IPS-20b (cell line): Measurements from ENCODE around the gene ANTXR2.

ENCODE experiments used
- H3K27ac ChIP-seq: one replicate; pipeline ENCODE4 v1.5.1; 2013; ENCODE audit warnings: low read length
- H3K27me3 ChIP-seq: 2 replicates; pipeline ENCODE4 v1.6.1; 2013; ENCODE audit warnings: mild to moderate bottlenecking, low read length, inconsistent platforms; ENCODE audit not compliant: insufficient read depth
- H3K36me3 ChIP-seq: 2 replicates; pipeline ENCODE4 v1.6.1; 2013; ENCODE audit warnings: low read depth, mild to moderate bottlenecking, inconsistent platforms, low read length, moderate library complexity; ENCODE audit not compliant: insufficient read depth
- H3K4me1 ChIP-seq: 2 replicates; pipeline ENCODE4 v1.6.1; 2013; ENCODE audit warnings: mild to moderate bottlenecking, control low read depth, inconsistent platforms, low read length, moderate library complexity; ENCODE audit not compliant: insufficient read depth
- H3K4me3 ChIP-seq: 2 replicates; pipeline ENCODE4 v1.5.1; 2013; ENCODE audit warnings: mild to moderate bottlenecking, low read length, inconsistent platforms
- H3K9ac ChIP-seq: 2 replicates; pipeline ENCODE4 v1.6.1; 2013; ENCODE audit warnings: low read depth, mild to moderate bottlenecking, inconsistent platforms, low read length, moderate library complexity
- H3K9me3 ChIP-seq: 2 replicates; pipeline ENCODE4 v1.6.1; 2013; ENCODE audit warnings: mild to moderate bottlenecking, low read depth, low read length, inconsistent platforms; ENCODE audit not compliant: insufficient read depth

The ANTXR2 gene

DNA sequence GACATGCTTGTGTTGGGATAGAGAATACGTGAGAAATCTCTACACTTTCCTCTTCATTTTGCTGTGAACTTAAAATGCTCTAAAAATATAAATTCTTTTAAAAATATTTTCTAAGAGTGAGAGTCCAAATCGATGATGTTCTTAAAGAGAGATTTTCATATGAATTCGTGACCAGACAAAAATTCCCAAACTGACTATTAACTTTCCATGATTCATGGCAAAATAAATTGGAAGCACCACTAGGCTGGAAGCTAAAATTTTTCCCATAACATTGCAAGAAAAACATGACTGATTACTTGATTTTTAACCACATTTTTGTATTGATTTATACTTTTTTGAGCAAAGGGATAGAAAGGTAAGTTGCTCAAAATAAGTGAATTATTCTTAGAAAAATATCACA, 201.1 kb downstream of the ANTXR2 start:
- H3K27me3 ChIP-seq = no peaks in the 10 kb centered on the region
- no peak overlapping the region for H3K4me3 ChIP-seq
- no peak overlapping the region for H3K9ac ChIP-seq
- no peaks in the 10 kb centered on the region for H3K9me3 ChIP-seq
- H3K27ac ChIP-seq = no peak overlapping the region
- H3K36me3 ChIP-seq = no peaks in the 10 kb centered on the region
- no peaks in the 10 kb centered on the region for H3K4me1 ChIP-seq

DNA sequence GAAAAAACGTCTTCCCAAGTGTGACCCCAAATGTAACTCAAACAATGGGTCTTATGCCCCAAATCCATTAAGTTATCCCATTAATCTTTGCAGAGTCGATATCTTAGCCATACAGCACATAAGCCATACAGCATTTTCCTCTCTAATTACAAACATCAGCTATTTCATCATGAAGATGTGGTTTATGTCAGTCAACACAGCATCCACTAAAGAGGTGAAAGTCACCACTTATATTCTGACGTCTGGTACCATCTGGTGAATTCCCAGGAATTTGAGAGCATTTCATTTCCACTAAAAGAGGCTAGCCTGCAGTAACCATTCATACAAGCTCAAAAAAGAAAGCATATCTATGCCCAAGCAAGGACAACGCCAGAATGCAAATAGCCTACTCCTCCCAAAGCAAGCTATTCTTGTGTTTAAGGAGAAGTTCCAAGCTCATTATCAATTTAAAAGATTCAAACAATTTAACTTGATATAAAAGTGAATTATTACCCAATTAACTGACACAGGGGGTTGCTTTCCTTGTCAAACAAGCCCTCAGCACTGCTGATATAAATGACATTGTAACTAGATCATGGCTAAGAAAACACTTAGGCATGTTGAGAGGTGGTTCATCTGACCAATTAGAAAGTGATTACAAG, 203.3 kb downstream of the ANTXR2 start:
- H3K9ac ChIP-seq = no peak overlapping the region
- no peaks in the 10 kb centered on the region for H3K9me3 ChIP-seq
- H3K4me3 ChIP-seq = no peak overlapping the region
- H3K27me3 ChIP-seq = no peaks in the 10 kb centered on the region
- no peaks in the 10 kb centered on the region for H3K4me1 ChIP-seq
- H3K27ac ChIP-seq = no peak overlapping the region
- H3K36me3 ChIP-seq = no peaks in the 10 kb centered on the region

DNA sequence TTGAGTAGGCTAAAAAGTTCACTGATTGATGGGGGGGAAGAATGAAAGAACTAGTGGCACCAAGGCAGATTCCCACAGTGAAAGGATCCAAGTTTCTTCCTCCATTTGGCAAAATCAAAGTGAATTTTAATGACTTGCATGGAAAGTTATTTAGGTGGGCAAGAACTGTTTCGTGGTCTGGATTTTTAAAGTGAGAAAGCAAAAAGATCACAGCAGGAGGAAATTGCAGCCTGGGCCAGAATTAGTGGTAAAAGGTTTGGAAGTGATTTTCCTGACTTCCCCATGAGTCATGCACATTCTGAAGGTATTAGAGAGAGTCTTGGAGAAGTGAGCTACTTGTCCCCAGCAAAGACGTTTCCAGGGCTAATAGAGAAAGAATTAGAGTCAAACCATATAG, 207.8 kb downstream of the ANTXR2 start:
- Histone ChIP-seq H3K36me3 (no peaks in the 10 kb centered on the region), H3K27ac (no peak overlapping the region), H3K4me3 (no peak overlapping the region), H3K9ac (no peak overlapping the region), H3K9me3 (no peaks in the 10 kb centered on the region), H3K4me1 (no peaks in the 10 kb centered on the region), H3K27me3 (no peaks in the 10 kb centered on the region)

DNA sequence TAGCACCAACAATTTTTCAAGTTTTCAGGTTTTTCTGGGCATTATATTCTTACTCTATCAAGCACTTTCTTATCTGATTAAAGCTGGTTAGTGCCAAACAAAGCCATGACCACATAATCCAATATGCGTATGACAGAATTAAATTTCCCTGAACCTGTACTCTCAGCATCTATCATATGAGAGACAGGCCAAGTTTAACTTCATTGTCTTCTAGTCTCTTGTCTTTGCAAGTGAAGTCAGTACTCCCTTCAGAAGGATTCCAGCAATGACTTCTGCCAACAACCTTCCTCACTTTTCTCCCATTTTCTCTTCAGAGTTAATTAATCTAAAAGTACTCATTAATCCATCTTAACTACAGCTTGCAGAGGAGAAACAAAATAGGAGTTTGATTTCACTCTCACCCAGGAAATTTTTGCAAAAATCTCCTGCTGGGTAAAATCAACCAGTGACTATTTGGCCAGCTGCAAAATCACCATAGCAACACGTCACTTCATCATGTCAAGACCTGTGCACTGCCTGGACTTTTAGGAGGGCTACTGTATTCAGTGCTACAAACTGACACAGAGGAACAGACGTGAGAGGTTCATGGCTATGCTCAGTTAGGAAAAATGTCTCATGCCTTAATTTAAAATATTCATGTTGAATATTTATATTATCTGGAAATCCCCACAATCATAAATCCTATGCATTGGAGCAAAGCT, 208.4 kb downstream of the ANTXR2 start:
- H3K4me3 ChIP-seq = no peak overlapping the region
- no peaks in the 10 kb centered on the region for H3K36me3 ChIP-seq
- H3K4me1 ChIP-seq = no peaks in the 10 kb centered on the region
- no peaks in the 10 kb centered on the region for H3K27me3 ChIP-seq
- no peaks in the 10 kb centered on the region for H3K9me3 ChIP-seq
- H3K9ac ChIP-seq = no peak overlapping the region
- H3K27ac ChIP-seq = no peak overlapping the region

DNA sequence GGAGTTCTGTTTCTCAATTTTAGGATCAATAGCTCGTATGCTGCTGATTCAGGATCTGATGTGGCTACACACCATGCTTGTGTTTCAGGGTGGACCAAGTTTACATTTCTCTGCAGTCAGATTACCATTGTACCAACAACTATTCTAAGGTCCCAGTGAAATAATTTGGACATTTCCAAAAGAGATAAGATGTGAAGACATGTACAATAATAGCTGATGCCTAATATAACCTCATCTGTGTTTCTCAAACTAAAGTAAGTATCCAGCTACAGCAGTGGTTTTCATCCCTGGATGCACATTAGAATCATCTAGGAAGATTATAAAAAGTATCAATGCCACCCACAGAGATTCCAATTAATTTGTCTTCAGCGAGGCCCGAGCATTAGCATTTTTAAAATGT, 209.7 kb downstream of the ANTXR2 start:
- H3K27ac ChIP-seq = no peak overlapping the region
- no peak overlapping the region for H3K4me3 ChIP-seq
- no peaks in the 10 kb centered on the region for H3K9me3 ChIP-seq
- H3K9ac ChIP-seq = no peak overlapping the region
- H3K4me1 ChIP-seq = no peaks in the 10 kb centered on the region
- H3K27me3 ChIP-seq = no peaks in the 10 kb centered on the region
- H3K36me3 ChIP-seq = no peaks in the 10 kb centered on the region

DNA sequence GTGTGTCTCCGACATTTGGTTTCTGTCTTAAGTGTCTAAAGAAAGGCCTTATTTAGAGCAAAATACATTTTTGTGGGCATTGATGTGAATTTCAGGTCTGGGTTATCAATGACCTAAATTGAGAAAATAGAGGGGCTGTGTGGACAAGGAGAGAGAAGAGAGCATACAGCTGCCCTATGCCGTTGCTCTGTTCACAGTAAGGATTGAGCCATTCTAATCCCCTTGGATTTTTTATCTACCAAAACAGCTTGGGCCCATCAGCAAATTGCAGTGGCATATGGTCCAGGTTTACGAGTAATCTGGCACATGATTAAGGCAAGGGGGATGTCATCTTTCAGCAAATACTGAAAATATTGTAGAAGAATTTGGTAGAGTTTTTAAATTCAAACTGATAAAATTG, 210.2 kb downstream of the ANTXR2 start:
- no peaks in the 10 kb centered on the region for H3K9me3 ChIP-seq
- H3K4me3 ChIP-seq = no peak overlapping the region
- H3K27me3 ChIP-seq = no peaks in the 10 kb centered on the region
- no peak overlapping the region for H3K27ac ChIP-seq
- no peaks in the 10 kb centered on the region for H3K4me1 ChIP-seq
- no peak overlapping the region for H3K9ac ChIP-seq
- H3K36me3 ChIP-seq = no peaks in the 10 kb centered on the region

DNA sequence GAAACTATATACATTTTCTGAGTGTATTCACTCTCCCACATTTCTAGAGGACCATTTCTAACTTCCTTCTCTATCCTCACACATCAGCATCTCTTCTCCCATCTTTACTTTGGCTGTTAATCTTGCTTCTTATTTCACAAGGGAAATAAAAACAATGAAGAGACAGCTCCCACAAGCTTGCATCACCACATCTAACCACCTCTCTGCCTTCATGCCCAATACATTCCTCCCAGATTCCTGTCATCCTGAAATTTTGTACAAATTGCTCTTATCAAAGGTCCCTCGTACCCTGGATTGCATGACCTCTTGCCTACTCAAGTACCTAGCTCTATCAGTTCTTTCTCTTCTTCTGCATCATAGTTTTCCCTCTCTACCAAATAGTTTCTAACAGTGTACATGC, 215.2 kb downstream of the ANTXR2 start:
- Histone ChIP-seq H3K4me3 (no peak overlapping the region), H3K9ac (no peak overlapping the region), H3K27me3 (no peaks in the 10 kb centered on the region), H3K9me3 (no peaks in the 10 kb centered on the region), H3K36me3 (no peaks in the 10 kb centered on the region), H3K4me1 (no peaks in the 10 kb centered on the region), H3K27ac (no peak overlapping the region)

DNA sequence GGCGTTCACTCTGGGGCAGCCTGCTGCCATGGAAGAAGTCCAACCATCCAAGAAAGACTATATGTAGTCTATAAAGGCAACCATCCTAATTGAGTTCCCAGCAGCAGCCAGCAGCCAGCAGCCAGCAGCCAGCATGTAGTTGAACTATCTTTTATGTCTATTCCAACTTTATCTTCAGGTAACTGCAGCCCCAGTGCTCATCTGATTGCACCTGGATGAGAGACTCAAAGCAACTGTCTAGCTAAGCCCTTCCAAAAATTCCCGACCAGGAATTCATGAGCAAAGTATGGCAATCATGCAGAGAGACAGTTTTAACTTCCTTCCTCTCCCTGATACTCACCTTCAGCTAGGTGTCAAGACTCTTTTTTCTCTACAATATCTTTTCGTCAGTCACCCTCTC, 216.8 kb downstream of the ANTXR2 start:
- Histone ChIP-seq H3K4me3 (no peak overlapping the region), H3K27ac (no peak overlapping the region), H3K9me3 (no peaks in the 10 kb centered on the region), H3K27me3 (no peaks in the 10 kb centered on the region), H3K36me3 (no peaks in the 10 kb centered on the region), H3K9ac (no peak overlapping the region), H3K4me1 (no peaks in the 10 kb centered on the region; the same call in 1 of the 2 replicates)

DNA sequence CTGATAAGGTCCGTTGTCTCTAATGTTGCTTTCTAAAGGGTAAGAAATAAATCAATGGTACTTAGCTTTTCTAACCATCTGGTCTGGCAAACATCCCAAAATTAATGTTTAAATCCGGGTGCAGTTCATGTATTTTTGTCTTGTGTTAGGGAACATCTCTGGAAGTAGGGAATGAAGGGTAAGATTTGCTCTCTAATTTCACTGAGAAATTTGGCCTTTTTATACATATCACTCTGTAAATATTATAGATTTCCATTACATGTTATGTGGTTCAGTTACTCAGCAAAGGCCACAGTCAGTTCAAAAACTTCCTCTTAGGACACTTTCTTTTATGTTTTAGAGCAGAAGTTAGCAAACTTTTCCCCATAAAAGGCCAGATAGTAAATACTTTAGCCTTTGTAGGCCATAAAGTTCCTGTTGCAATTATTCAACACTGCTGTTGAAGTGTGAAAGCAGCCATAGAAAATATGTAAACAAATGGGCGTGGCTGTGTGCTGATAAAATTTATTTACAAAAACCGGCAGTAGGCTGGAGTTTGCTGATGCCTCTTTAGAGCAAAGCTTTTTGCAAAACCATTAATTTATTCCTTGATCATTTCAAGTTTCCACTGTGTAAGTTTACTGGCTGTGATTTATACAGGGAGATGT, 218.1 kb downstream of the ANTXR2 start:
- no peaks in the 10 kb centered on the region for H3K36me3 ChIP-seq
- no peaks in the 10 kb centered on the region; the same call in 1 of the 2 replicates for H3K4me1 ChIP-seq
- no peaks in the 10 kb centered on the region for H3K27me3 ChIP-seq
- no peak overlapping the region for H3K27ac ChIP-seq
- H3K9me3 ChIP-seq = no peaks in the 10 kb centered on the region
- H3K9ac ChIP-seq = no peak overlapping the region
- no peak overlapping the region for H3K4me3 ChIP-seq

DNA sequence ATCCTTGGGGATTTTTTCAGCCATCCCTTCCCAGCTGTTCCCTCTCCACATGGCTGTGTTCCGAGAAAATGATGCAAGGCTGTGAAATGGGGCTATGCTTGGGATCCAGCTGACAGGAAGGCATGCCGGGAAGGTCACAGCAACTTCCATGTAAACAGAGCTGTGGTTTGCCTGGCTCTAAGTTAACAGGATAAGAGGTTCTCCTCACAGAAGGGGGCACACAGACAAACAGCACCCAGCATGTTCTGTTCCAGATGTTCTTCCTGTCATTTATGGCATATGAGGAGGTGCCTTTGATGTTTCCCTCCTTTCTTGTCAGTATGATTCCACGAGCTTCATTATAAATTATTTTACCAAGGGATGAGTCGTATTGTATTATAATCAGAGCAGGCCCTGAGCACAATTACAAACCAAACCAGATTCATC, 220.7 kb downstream of the ANTXR2 start:
- Histone ChIP-seq H3K36me3 (no peaks in the 10 kb centered on the region), H3K4me1 (no peaks in the 10 kb centered on the region; the same call in 1 of the 2 replicates), H3K4me3 (no peak overlapping the region), H3K9me3 (no peaks in the 10 kb centered on the region), H3K27me3 (no peaks in the 10 kb centered on the region), H3K9ac (no peak overlapping the region), H3K27ac (no peak overlapping the region)

DNA sequence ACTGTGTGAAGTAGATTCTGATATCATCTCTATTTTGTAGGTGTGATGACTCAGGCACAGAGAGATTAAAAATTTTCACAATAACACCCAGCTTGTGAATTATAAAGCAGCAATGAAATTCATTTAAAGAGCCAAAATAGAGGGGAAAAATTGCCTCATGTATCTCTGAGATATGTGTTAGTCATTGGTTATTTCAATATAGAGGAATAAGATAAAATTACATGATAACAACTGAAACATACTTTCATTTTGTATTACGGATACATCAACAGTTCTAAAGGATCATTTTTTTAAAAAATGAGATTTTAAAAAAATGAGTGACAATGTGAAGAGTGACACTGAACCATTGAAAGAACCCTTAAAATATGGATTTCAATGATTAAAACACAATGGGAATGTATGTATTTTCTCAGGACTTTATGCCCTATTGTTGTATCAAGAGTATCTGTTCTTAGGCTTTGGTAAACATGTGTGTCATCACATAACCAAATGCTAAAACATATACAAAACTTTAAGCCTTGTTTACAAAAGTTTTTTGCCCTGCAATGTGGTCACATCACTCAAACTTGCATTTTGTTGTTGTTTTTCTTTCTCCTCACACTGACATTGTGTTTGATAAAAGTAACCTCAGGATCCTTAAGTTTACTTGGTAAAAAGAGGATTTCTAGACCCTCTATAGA, 221.3 kb downstream of the ANTXR2 start:
- H3K27me3 ChIP-seq = no peaks in the 10 kb centered on the region
- H3K4me3 ChIP-seq = no peak overlapping the region
- H3K36me3 ChIP-seq = no peaks in the 10 kb centered on the region
- no peak overlapping the region for H3K27ac ChIP-seq
- no peaks in the 10 kb centered on the region for H3K9me3 ChIP-seq
- no peaks in the 10 kb centered on the region; the same call in 1 of the 2 replicates for H3K4me1 ChIP-seq
- H3K9ac ChIP-seq = no peak overlapping the region
